Trophoblast cell (in vitro differentiated cells and primary cell): ENCODE measurements around the gene POT1. TPM values are rescaled to one million over a fixed set of nuclear protein-coding genes. Genes with fewer than 3 reads are reported as not detected.
"Not testable (repeated sequence)": the region's sequence is repeated elsewhere in the genome, so short reads cannot be mapped to it uniquely, and the experiment has no call there.

Source experiments
- DNase-seq, 2 donors: peaks; one replicate each; pipeline ENCODE4 v3.0.0-alpha.2; 2016
- H2AFZ ChIP-seq: 2 replicates; pipeline ENCODE4 v1.6.1; 2013; ENCODE audit warnings: low read length, moderate library complexity, mild to moderate bottlenecking; ENCODE audit not compliant: insufficient read depth, poor library complexity
- H2AK5ac ChIP-seq: 2 replicates; pipeline ENCODE4 v1.6.1; 2013; ENCODE audit warnings: mild to moderate bottlenecking, low read length
- H2BK120ac ChIP-seq: 2 replicates; pipeline ENCODE4 v1.6.1; 2013; ENCODE audit warnings: low read length, mild to moderate bottlenecking, moderate library complexity; ENCODE audit not compliant: insufficient read depth, poor library complexity
- H2BK12ac ChIP-seq: 2 replicates; pipeline ENCODE4 v1.6.1; 2013; ENCODE audit warnings: mild to moderate bottlenecking, low read length, moderate library complexity
- H2BK5ac ChIP-seq: 2 replicates; pipeline ENCODE4 v1.6.1; 2013; ENCODE audit warnings: low read length, low read depth, moderate library complexity, mild to moderate bottlenecking; ENCODE audit not compliant: poor library complexity
- H3K14ac ChIP-seq: 2 replicates; pipeline ENCODE4 v1.6.1; 2013; ENCODE audit warnings: mild to moderate bottlenecking, low read length
- H3K18ac ChIP-seq: 2 replicates; pipeline ENCODE4 v1.6.1; 2013; ENCODE audit warnings: mild to moderate bottlenecking, low read length
- H3K23ac ChIP-seq: 2 replicates; pipeline ENCODE4 v1.6.1; 2013; ENCODE audit warnings: low read length
- H3K27ac ChIP-seq: 2 replicates; pipeline ENCODE4 v1.5.1; 2013; ENCODE audit warnings: low read depth, mild to moderate bottlenecking, inconsistent platforms, low read length, moderate library complexity
- H3K27me3 ChIP-seq: 2 replicates; pipeline ENCODE4 v1.6.1; 2013; ENCODE audit warnings: inconsistent platforms, mild to moderate bottlenecking, low read length, moderate library complexity; ENCODE audit not compliant: insufficient read depth
- H3K36me3 ChIP-seq, 2 experiments: 1 replicate in 1 of 2; 2 replicates in 1 of 2; pipeline ENCODE4 v1.6.1; 2013; ENCODE audit warnings: low read length in 2 of 2, mild to moderate bottlenecking in 2 of 2, moderate library complexity in 1 of 2; ENCODE audit not compliant: insufficient read depth in 2 of 2, control insufficient read depth in 1 of 2
- H3K4ac ChIP-seq: 2 replicates; pipeline ENCODE4 v1.6.1; 2013; ENCODE audit warnings: low read depth, mild to moderate bottlenecking, low read length, moderate library complexity
- H3K4me1 ChIP-seq, 2 experiments: 1 replicate in 1 of 2; 2 replicates in 1 of 2; pipeline ENCODE4 v1.6.1; 2013; ENCODE audit warnings: low read length in 2 of 2, mild to moderate bottlenecking in 2 of 2, moderate library complexity in 1 of 2; ENCODE audit not compliant: insufficient read depth in 2 of 2, control insufficient read depth in 1 of 2
- H3K4me2 ChIP-seq: 2 replicates; pipeline ENCODE4 v1.6.1; 2013; ENCODE audit warnings: inconsistent platforms, mild to moderate bottlenecking, low read length, moderate library complexity
- H3K4me3 ChIP-seq: 2 replicates; pipeline ENCODE4 v1.5.1; 2013; ENCODE audit warnings: mild to moderate bottlenecking, low read depth, low read length, inconsistent platforms
- H3K79me1 ChIP-seq: one replicate; pipeline ENCODE4 v1.6.1; 2013; ENCODE audit warnings: low read length
- H3K79me2 ChIP-seq: 2 replicates; pipeline ENCODE4 v1.6.1; 2013; ENCODE audit warnings: low read length, mild to moderate bottlenecking; ENCODE audit not compliant: control insufficient read depth, insufficient read depth, poor library complexity
- H3K9ac ChIP-seq: 2 replicates; pipeline ENCODE4 v1.6.1; 2013; ENCODE audit warnings: mild to moderate bottlenecking, low read length
- H3K9me3 ChIP-seq: 2 replicates; pipeline ENCODE4 v1.6.1; 2013; ENCODE audit warnings: low read depth, mild to moderate bottlenecking, control low read depth, inconsistent platforms, low read length; ENCODE audit not compliant: insufficient read depth
- H4K12ac ChIP-seq: 2 replicates; pipeline ENCODE4 v1.6.1; 2013; ENCODE audit warnings: low read depth, mild to moderate bottlenecking, low read length, moderate library complexity
- H4K8ac ChIP-seq: 2 replicates; pipeline ENCODE4 v1.6.1; 2013; ENCODE audit warnings: low read depth, mild to moderate bottlenecking, low read length, moderate library complexity
- H4K91ac ChIP-seq: one replicate; pipeline ENCODE4 v1.6.1; 2013; ENCODE audit warnings: low read depth, mild to moderate bottlenecking, low read length, moderate library complexity
- WGBS: extraction: QIAGEN DNeasy Blood & Tissue Kit; methylation state at CpG from one replicate; pipeline ENCODE4 v1.1.7; 2013; ENCODE audit warnings: missing lambda C conversion rate; ENCODE audit not compliant: insufficient read length, insufficient coverage; ENCODE audit errors: extremely low coverage; 5-methylcytosine and 5-hydroxymethylcytosine counted together
- polyA plus RNA-seq: library from polyadenylated mRNA; stranded (reverse); fragments of 200-250 nt; gene quantifications from 2 replicates; pipeline ENCODE4 v1.2.3, GENCODE V29; 2013

The POT1 gene, protein sequence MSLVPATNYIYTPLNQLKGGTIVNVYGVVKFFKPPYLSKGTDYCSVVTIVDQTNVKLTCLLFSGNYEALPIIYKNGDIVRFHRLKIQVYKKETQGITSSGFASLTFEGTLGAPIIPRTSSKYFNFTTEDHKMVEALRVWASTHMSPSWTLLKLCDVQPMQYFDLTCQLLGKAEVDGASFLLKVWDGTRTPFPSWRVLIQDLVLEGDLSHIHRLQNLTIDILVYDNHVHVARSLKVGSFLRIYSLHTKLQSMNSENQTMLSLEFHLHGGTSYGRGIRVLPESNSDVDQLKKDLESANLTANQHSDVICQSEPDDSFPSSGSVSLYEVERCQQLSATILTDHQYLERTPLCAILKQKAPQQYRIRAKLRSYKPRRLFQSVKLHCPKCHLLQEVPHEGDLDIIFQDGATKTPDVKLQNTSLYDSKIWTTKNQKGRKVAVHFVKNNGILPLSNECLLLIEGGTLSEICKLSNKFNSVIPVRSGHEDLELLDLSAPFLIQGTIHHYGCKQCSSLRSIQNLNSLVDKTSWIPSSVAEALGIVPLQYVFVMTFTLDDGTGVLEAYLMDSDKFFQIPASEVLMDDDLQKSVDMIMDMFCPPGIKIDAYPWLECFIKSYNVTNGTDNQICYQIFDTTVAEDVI
- 15.6 and 17.4 TPM in 2 replicates for polyA plus RNA-seq

GRCh38 chr7:124929467-124930172 lies at the start of gene POT1:
Gene POT1, minus strand, starts transcription at chr7:124929825. Its CDS starts 32,652 bp downstream, at chr7:124897173.
- no peak within 1 kb of the TSS for H2AK5ac ChIP-seq
- H4K91ac ChIP-seq: no peak within 1 kb of the TSS
- H4K8ac ChIP-seq: peak within 1 kb of the TSS; percentile 80
- peak within 1 kb of the TSS; percentile 76 for H3K9ac ChIP-seq
- no peak within 1 kb of the TSS for H2BK12ac ChIP-seq
- no peak within 1 kb of the TSS for H3K14ac ChIP-seq
- no peak within 1 kb of the TSS for H3K4ac ChIP-seq
- WGBS: no CpG with 5 or more reads among the region's 45 CpGs
- no peak within 1 kb of the TSS for H3K18ac ChIP-seq
- no peaks in the 10 kb centered on the region for H3K27me3 ChIP-seq
- H3K4me3 ChIP-seq: peak within 1 kb of the TSS; percentile 72
- peak within 1 kb of the TSS; percentile 91 for H3K4me2 ChIP-seq
- H2BK5ac ChIP-seq: no peak within 1 kb of the TSS
- DNase-seq: peak; percentile 100
- H3K4me1 ChIP-seq: no peaks in the 10 kb centered on the region
- peak within 1 kb of the TSS; percentile 52 for H4K12ac ChIP-seq
- no peak within 1 kb of the TSS for H3K23ac ChIP-seq
- H3K27ac ChIP-seq: no peak within 1 kb of the TSS
- H3K79me2 ChIP-seq: peaks cover 2% of the 10 kb centered on the region
- peak within 1 kb of the TSS; percentile 17 for H2AFZ ChIP-seq
- H3K79me1 ChIP-seq: no peaks in the 10 kb centered on the region
- H3K36me3 ChIP-seq: no peaks in the 10 kb centered on the region
- H3K9me3 ChIP-seq: no peaks in the 10 kb centered on the region
- H2BK120ac ChIP-seq: no peak within 1 kb of the TSS

DNA sequence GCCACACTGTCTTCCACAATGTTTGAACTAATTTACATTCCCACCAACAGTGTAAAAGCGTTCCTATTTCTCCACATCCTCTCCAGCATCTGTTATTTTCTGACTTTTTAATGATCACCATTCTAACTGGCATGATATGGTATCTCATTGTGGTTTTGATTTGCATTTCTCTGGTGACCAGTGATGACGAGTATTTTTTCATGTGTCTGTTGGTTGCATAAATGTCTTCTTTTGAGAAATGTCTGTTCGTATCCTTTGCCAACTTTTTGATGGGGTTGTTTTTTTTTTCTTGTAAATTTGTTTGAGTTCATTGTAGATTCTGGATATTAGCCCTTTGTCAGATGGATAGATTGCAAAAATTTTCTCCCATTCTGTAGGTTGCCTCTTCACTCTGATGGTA lies 45.5 kb upstream of the POT1 start:
- not testable (repeated sequence) for H2BK120ac ChIP-seq, H2BK5ac ChIP-seq, H3K9me3 ChIP-seq, H4K12ac ChIP-seq, H3K18ac ChIP-seq, H3K4ac ChIP-seq, H4K91ac ChIP-seq, H3K14ac ChIP-seq, H4K8ac ChIP-seq, H2BK12ac ChIP-seq, H2AFZ ChIP-seq, H3K4me2 ChIP-seq, H3K79me1 ChIP-seq, DNase-seq, H3K27ac ChIP-seq, H3K9ac ChIP-seq, H3K23ac ChIP-seq, H3K4me1 ChIP-seq, H3K36me3 ChIP-seq, H3K27me3 ChIP-seq, H3K79me2 ChIP-seq, H2AK5ac ChIP-seq, H3K4me3 ChIP-seq
- no CpG with 5 or more reads among the region's 3 CpGs for WGBS

- no CpG with 5 or more reads among the region's 4 CpGs for WGBS
- H2BK5ac ChIP-seq: no peak overlapping the region
Observed at GRCh38 chr7:124965553-124965952, 35.9 kb upstream of the POT1 start.

DNA sequence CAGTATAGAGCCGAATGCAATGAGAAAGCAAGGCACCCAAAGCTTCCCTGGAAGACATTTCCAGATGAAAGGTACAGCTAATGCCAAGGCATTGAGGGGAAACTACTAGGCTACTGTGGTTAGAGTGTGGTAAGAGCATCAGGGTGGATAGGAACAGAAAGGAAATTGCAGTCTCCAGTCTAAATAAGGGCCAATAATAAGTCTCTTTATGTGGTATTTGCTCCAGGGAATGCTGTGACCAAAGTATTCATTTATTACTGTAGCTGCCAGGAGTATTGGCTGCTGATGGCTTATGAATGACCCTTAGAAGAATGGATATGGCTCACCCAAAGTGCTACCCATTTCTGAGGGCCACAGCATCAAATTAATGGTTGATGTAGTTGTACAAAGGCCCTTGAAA lies 30.1 kb upstream of the POT1 start:
- no peak overlapping the region for H2BK5ac ChIP-seq
- H3K4me1 ChIP-seq: no peaks in the 10 kb centered on the region
- H4K91ac ChIP-seq: no peak overlapping the region

More at GRCh38 chr7:124965553-124965952, 35.9 kb upstream of the POT1 start:
- Histone ChIP-seq H3K18ac (no peak overlapping the region), H3K27me3 (no peaks in the 10 kb centered on the region), H3K27ac (no peak overlapping the region), H2BK12ac (no peak overlapping the region), H3K4me1 (no peaks in the 10 kb centered on the region), H2AK5ac (no peak overlapping the region), H3K4me2 (no peak overlapping the region), H3K79me1 (no peaks in the 10 kb centered on the region), H3K9ac (no peak overlapping the region), H3K4me3 (no peak overlapping the region), H3K14ac (no peak overlapping the region), H4K8ac (no peak overlapping the region), H2BK120ac (no peak overlapping the region), H4K91ac (no peak overlapping the region), H3K4ac (no peak overlapping the region), H3K79me2 (no peaks in the 10 kb centered on the region), H3K9me3 (no peaks in the 10 kb centered on the region), H3K36me3 (no peaks in the 10 kb centered on the region), H2AFZ (no peak overlapping the region), H4K12ac (no peak overlapping the region), H3K23ac (no peak overlapping the region)
- peak; percentile 57 to 73 for DNase-seq

More for the DNA sequence above, 30.1 kb upstream of the POT1 start:
- Histone ChIP-seq H3K4ac (no peak overlapping the region), H2BK120ac (no peak overlapping the region), H2AFZ (no peak overlapping the region), H3K79me1 (no peaks in the 10 kb centered on the region), H3K18ac (no peak overlapping the region), H3K9ac (no peak overlapping the region), H4K12ac (no peak overlapping the region), H3K14ac (no peak overlapping the region), H3K4me2 (no peak overlapping the region), H4K8ac (no peak overlapping the region), H3K9me3 (peaks cover 2% of the 10 kb centered on the region), H3K23ac (no peak overlapping the region), H3K27me3 (no peaks in the 10 kb centered on the region), H3K36me3 (no peaks in the 10 kb centered on the region), H3K27ac (no peak overlapping the region), H3K4me3 (no peak overlapping the region), H3K79me2 (no peaks in the 10 kb centered on the region), H2BK12ac (no peak overlapping the region), H2AK5ac (no peak overlapping the region)
- DNase-seq: no peak
- WGBS: no CpG with 5 or more reads among the region's 1 CpG
